ENCODE results near the gene FCHSD2. TPM values are rescaled to one million over a fixed set of nuclear protein-coding genes. Genes with fewer than 3 reads are reported as not detected.

FCHSD2 gene
- total and polyA plus RNA-seq, 2 of the 8 experiments (the other 6 are each of a cell fraction or from before 2014, with no cell fraction given): 4.1 to 7.8 TPM

DNA sequence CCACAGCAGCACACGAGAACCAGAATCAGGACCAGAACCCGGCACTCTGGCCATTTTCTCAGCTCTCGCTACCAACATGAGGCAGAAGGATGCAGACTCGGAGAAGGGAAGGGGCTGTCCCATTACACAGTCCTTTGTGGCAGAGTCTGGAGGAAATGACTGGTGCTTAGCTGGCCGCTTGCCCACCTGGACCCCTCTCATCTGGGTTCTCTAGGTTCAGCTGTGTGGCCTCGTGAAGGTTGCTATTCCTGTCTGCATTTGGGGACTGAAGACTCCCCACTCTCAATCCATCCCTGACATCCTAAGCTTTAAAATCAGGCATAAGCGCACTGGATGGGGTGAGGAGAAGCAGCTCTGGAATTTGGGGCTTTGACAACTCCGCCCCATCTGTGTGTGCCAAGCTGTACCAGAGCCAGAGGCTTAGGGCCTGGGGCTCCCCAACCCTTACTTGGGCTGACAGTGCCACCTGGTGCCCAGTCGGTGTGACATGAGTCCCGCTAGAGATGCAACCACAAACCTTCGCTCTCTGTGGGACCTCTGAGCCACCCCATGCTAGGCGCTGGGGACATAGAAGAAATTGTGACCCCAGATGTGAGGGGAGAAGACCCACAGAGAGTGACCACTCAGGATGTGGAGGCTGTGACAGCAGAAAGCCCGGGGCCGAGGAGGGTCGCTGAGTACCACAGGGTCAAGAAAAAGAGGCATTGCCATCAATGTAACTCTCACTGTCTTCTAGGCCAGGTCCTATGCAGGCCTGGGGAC lies 35.8 kb upstream of the FCHSD2 start (continued):
- TF ChIP-seq TEAD4 (IDR thresholded peaks at IDR 0.05; ENCODE audit: low read depth, low read length) (peak; percentile 49; the same call in 1 of the 2 replicates), HDAC2 (IDR thresholded peaks at IDR 0.05; ENCODE audit: borderline replicate concordance in 1 of 2, low read depth in 2 of 2, low read length in 2 of 2) (no peak), ZNF274 (IDR thresholded peaks at IDR 0.05; ENCODE audit: borderline replicate concordance, extremely low read depth, low read length) (no peak), BCL11A (IDR thresholded peaks at IDR 0.05; ENCODE audit: low read depth in 2 of 2, low read length in 2 of 2) (no peak), TCF12 (IDR thresholded peaks at IDR 0.05; ENCODE audit: low read depth, low read length) (0 out of 2 replicates have a peak, but pooled peaks have one; percentile 11), EZH2 (IDR thresholded peaks at IDR 0.05; ENCODE audit: low read depth, low read length, severe bottlenecking) (no peak), RBBP5 (IDR thresholded peaks at IDR 0.05; ENCODE audit: borderline replicate concordance, low read depth, low read length) (no peak)
